Fibroblast of mammary gland (primary cell): ENCODE results near the gene PRICKLE2.

ENCODE experiments used
- DNase-seq: peaks from one replicate; pipeline ENCODE4 v3.0.0-alpha.2; 2010; ENCODE audit warnings: low read depth
- H3K4me3 ChIP-seq: 2 replicates; pipeline ENCODE4 v1.5.1; 2011; ENCODE audit warnings: low read depth, mild to moderate bottlenecking, low read length, moderate library complexity; ENCODE audit not compliant: control insufficient read depth
- TF ChIP-seq, protein P1 (sequence below): conservative IDR thresholded peaks from 2 replicates; pipeline ENCODE4 v1.5.1; 2011; ENCODE audit warnings: low read depth, low read length, inconsistent platforms; ENCODE audit not compliant: control insufficient read depth, insufficient read depth

PRICKLE2 gene

DNA sequence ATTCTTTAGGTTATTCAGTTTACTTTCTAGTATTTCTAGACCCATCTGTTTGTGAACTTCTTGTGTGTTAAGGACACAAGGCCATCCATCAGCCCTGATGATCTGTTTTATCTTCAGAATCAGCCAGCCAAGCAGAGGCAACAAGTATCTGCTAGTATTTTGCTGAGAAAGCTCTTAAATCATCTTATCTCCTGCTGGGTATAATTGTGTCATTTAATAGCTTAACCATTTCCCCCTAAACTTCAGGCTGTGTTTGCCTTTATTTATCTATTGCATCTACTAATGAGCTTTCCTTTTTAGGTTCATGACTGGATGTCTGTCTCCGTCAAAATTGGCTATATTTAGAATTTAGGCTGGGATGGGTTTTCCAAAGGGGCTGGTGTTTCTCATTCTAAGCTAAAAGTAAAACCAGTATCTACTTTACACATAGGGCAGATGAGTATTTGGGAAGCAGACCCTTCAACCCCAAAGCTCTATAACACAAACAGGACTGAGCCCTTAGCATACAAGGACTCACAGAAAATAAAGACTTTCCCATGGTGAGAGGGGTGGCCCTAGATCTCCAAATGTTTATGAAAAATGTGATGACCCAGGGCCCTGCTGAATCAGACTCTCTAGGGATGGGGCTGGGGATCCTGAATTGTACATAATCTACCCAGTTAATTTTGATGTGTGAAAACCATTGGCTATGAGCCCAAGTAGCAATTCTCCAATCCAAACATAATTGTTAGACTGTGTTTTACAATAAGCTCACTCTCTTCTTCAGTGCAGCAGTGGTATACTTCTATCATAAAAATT is 136.7 kb downstream of the PRICKLE2 start:
- no peak overlapping the region for H3K4me3 ChIP-seq
- peak; percentile 22 for DNase-seq
- TF ChIP-seq, protein P1, sequence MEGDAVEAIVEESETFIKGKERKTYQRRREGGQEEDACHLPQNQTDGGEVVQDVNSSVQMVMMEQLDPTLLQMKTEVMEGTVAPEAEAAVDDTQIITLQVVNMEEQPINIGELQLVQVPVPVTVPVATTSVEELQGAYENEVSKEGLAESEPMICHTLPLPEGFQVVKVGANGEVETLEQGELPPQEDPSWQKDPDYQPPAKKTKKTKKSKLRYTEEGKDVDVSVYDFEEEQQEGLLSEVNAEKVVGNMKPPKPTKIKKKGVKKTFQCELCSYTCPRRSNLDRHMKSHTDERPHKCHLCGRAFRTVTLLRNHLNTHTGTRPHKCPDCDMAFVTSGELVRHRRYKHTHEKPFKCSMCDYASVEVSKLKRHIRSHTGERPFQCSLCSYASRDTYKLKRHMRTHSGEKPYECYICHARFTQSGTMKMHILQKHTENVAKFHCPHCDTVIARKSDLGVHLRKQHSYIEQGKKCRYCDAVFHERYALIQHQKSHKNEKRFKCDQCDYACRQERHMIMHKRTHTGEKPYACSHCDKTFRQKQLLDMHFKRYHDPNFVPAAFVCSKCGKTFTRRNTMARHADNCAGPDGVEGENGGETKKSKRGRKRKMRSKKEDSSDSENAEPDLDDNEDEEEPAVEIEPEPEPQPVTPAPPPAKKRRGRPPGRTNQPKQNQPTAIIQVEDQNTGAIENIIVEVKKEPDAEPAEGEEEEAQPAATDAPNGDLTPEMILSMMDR, result no peak

DNA sequence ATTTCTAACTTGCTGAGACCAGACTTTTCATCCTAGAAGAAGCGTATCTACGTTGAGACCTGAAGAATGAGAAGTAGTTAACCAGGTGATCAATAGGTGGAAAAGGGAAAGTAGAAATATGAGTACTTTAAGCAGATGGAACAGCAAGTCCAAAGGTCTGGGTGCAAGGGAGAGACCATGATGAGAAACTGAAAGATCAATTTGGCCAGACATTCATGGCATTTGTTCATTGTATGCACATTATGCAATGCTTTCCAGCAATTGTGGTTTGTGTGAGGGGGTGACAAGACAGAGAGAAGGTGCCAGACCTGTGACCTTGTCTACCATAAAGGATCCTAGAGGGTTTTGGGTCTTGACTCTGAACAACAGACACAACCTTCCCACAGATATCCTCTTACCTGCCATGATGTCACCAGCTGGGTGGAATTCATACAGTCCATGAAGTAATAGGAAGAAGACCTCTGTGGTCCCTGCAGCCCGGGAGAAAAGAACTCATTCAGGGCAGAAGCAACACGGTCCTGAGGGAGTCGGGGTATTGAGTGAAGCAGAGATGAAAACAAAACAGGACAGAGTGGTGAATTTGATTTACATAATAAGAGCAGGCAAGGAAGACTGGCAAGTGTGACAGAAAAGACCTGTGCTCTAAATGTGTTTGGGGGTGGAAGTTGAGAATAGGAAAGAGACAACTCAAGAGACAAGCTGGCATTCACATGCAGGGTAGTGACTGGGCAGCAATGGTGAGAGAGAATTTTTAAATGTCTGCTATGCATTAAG is 138.6 kb downstream of the PRICKLE2 start:
- H3K4me3 ChIP-seq, result no peak overlapping the region
- TF ChIP-seq, protein P1, result no peak
- no peak for DNase-seq

DNA sequence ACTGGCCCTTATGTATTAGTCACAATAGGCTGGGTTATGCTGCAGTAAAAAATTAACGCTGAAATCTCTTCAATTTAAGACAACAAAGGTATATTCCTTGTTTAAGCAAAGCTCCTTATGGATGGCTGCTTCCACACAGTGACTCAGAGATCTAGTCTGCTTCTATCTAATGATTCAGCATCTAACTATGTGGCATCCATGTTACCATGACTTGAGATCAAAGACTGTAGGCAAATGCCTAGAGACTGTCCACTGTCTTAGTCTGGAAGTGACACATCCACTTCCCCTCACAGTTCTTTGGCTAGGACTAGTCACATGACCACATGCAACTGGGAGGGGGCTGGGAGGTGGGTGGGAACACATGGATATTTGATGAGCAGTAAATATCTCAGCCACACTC is 140.6 kb downstream of the PRICKLE2 start:
- peak; percentile 83 for DNase-seq
- TF ChIP-seq, protein P1, result no peak
- H3K4me3 ChIP-seq, result no peak overlapping the region

DNA sequence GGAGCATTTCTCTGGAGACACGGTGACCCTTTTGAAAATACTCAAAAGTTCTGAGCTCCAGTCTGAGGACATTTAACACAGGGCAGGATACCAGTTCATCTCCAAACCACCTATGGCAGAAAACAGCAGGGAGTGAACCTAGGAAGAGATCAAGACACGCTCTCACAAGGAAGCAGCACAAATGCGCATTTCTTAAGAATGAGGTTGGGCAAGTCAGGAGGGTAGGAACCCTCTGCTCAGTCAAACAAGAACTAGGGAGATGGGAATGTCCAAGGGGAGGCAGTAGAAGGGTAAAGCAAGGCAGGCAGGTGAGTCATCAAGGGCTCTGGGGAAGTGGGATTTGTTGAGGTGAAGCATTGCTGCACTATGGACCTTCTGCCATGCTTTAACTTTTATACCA is 141.7 kb downstream of the PRICKLE2 start:
- TF ChIP-seq, protein P1, result no peak
- DNase-seq, result no peak
- no peak overlapping the region for H3K4me3 ChIP-seq

DNA sequence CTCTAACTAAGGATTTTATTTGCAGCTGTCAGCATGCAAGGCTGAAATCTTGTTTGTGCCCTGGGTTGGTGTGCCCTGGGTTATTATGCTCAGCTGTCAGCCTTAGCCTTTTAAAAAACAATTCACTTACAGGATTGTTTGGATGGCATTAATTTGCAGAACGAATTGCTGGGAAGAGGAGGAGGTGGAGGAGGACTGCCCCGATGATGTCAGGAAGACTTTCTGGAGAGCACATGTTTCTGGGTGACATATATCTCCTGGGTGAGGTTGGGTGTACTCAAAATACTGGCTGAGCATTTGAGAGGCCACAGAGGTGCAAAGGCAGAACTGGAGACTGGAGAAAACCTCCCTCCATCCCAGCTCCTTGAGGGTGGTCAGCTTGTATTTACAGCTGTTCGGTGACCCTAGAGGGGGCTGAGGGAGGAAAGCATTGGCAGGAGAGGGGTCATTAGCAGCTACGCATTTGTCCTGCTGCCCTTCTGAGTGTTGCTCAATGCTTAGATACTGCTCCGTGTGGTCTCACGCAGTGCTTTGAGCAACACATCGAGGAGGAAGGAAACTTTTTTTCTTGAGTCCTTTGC is 142.2 kb downstream of the PRICKLE2 start:
- TF ChIP-seq, protein P1, result no peak
- H3K4me3 ChIP-seq, result no peak overlapping the region
- DNase-seq, result no peak

DNA sequence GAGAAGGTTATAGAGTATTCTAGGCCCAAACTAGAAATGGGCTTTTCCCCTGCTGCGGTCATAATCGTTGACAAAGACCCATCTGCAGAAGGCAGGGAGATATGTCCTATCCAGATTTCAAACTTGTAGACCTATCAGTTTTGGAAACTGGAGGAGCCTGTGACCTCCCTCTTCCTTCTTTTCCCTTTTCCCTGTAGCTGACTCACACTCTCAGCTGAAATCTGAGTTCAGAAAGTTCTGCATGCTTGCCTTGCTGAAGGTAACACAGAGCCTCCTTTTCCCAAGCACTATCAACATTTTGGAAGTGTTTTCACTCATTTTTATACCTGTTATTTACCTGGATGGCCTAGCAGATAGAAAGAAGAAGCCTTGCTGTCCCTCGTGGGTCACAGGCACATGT is 142.9 kb downstream of the PRICKLE2 start:
- H3K4me3 ChIP-seq, result no peak overlapping the region
- no peak for DNase-seq
- TF ChIP-seq, protein P1, result no peak
